ENCODE data around the gene CAB39. TPM values are rescaled to one million over a fixed set of nuclear protein-coding genes. Genes with fewer than 3 reads are reported as not detected.
A peak's percentile ranks its signal among the peaks of the same experiment; 100 is the strongest.

Gene CAB39
- total RNA-seq, 2 experiments from 2014 or later, result 175 to 178 TPM

GRCh38 chr2:230821991-230822520, 109.4 kb downstream of the CAB39 start:
- ChIA-PET POLR2A (interaction anchor here (0.6 kb wide), 1 partner anchor 901 kb away, joined by 3 read pairs; no protein-coding TSS in a partner anchor), CTCF (interaction anchor here (3.4 to 3.9 kb wide), 2 partner anchors 76 to 231 kb away, joined by 14 to 25 read pairs; no protein-coding TSS in a partner anchor)
- H3K27ac Mint-ChIP-seq, result no peak overlapping the region
- no peak for DNase-seq
- peaks cover 12% of the 10 kb centered on the region for H3K4me1 Mint-ChIP-seq (ENCODE audit: low read depth)
- no peaks in the 10 kb centered on the region for H3K9me3 Mint-ChIP-seq (ENCODE audit: insufficient read depth)
- H3K27me3 Mint-ChIP-seq (ENCODE audit: low read depth), result peaks cover 21% of the 10 kb centered on the region
- H3K36me3 Mint-ChIP-seq (ENCODE audit: low read depth), result peaks cover 32% of the 10 kb centered on the region
- no peak for ATAC-seq
- no peak overlapping the region for H3K4me3 Mint-ChIP-seq

- Mint-ChIP-seq H3K4me3 (peak overlapping the region; percentile 16), H3K27me3 (ENCODE audit: low read depth) (peaks cover 27% of the 10 kb centered on the region), H3K9me3 (ENCODE audit: insufficient read depth) (no peaks in the 10 kb centered on the region), H3K27ac (peak overlapping the region; percentile 16), H3K36me3 (ENCODE audit: low read depth) (peaks cover 23% of the 10 kb centered on the region), H3K4me1 (ENCODE audit: low read depth) (peaks cover 19% of the 10 kb centered on the region)
- ATAC-seq (no peak), DNase-seq (no peak)
- CTCF ChIA-PET, result interaction anchor here (1.0 to 3.9 kb wide), 19 partner anchors 9 to 302 kb away, joined by 3 to 50 read pairs (median 9); partner anchors contain the start of genes GPR55, HTR2B and SPATA3
- POLR2A ChIA-PET, result no interaction called here
Measured at GRCh38 chr2:230823264-230823964, 110.8 kb downstream of the CAB39 start.

- H3K4me3 Mint-ChIP-seq, result peak overlapping the region; percentile 42
- POLR2A ChIA-PET, result no interaction called here
Measured at GRCh38 chr2:230824406-230824978, 111.8 kb downstream of the CAB39 start.

GRCh38 chr2:230825354-230825753, 112.7 kb downstream of the CAB39 start:
- Mint-ChIP-seq H3K4me3 (no peak overlapping the region), H3K27ac (no peak overlapping the region), H3K36me3 (ENCODE audit: low read depth) (peaks cover 11% of the 10 kb centered on the region), H3K27me3 (ENCODE audit: low read depth) (peaks cover 30% of the 10 kb centered on the region), H3K4me1 (ENCODE audit: low read depth) (peaks cover 24% of the 10 kb centered on the region), H3K9me3 (ENCODE audit: insufficient read depth) (no peaks in the 10 kb centered on the region)
- ChIA-PET POLR2A (no interaction called here), CTCF (interaction anchor here (1.4 to 3.4 kb wide), 3 partner anchors 9 to 75 kb away, joined by 6 to 14 read pairs (median 9); no protein-coding TSS in a partner anchor)
- DNase-seq (no peak), ATAC-seq (no peak)

More at GRCh38 chr2:230824406-230824978, 111.8 kb downstream of the CAB39 start:
- peak; percentile 80 for ATAC-seq
- H3K9me3 Mint-ChIP-seq (ENCODE audit: insufficient read depth), result no peaks in the 10 kb centered on the region
- peaks cover 24% of the 10 kb centered on the region for H3K4me1 Mint-ChIP-seq (ENCODE audit: low read depth)
- H3K27ac Mint-ChIP-seq, result no peak overlapping the region
- CTCF ChIA-PET, result interaction anchor here (0.6 to 3.9 kb wide), 60 partner anchors 8 to 816 kb away, joined by 3 to 50 read pairs (median 4); partner anchors contain the start of genes GPR55, HTR2B, ITM2C and SPATA3
- peaks cover 17% of the 10 kb centered on the region for H3K36me3 Mint-ChIP-seq (ENCODE audit: low read depth)
- peaks cover 27% of the 10 kb centered on the region for H3K27me3 Mint-ChIP-seq (ENCODE audit: low read depth)
- peak; percentile 76 for DNase-seq

- ChIA-PET POLR2A (no interaction called here), CTCF (no interaction called here)
- Mint-ChIP-seq H3K36me3 (ENCODE audit: low read depth) (no peaks in the 10 kb centered on the region), H3K4me1 (ENCODE audit: low read depth) (peaks cover 24% of the 10 kb centered on the region), H3K27ac (no peak overlapping the region), H3K9me3 (ENCODE audit: insufficient read depth) (no peaks in the 10 kb centered on the region), H3K27me3 (ENCODE audit: low read depth) (peaks cover 50% of the 10 kb centered on the region), H3K4me3 (peak overlapping the region; percentile 1)
- peak; percentile 38 for ATAC-seq
- DNase-seq, result no peak
Measured at GRCh38 chr2:230827774-230828271, 115.2 kb downstream of the CAB39 start.

GRCh38 chr2:230828272-230828961, 115.8 kb downstream of the CAB39 start:
- POLR2A ChIA-PET, result no interaction called here
- Mint-ChIP-seq H3K27me3 (ENCODE audit: low read depth) (peaks cover 52% of the 10 kb centered on the region), H3K27ac (no peak overlapping the region), H3K9me3 (ENCODE audit: insufficient read depth) (no peaks in the 10 kb centered on the region), H3K4me3 (peak overlapping the region; percentile 16), H3K4me1 (ENCODE audit: low read depth) (peaks cover 24% of the 10 kb centered on the region), H3K36me3 (ENCODE audit: low read depth) (no peaks in the 10 kb centered on the region)
- CTCF ChIA-PET, result no interaction called here
- DNase-seq (peak; percentile 45), ATAC-seq (peak; percentile 81)

- Mint-ChIP-seq H3K27me3 (ENCODE audit: low read depth) (peaks cover 55% of the 10 kb centered on the region), H3K4me3 (peak overlapping the region; percentile 16), H3K9me3 (ENCODE audit: insufficient read depth) (no peaks in the 10 kb centered on the region), H3K36me3 (ENCODE audit: low read depth) (no peaks in the 10 kb centered on the region), H3K27ac (no peak overlapping the region), H3K4me1 (ENCODE audit: low read depth) (peaks cover 22% of the 10 kb centered on the region)
- no peak for ATAC-seq
- DNase-seq, result no peak
- POLR2A ChIA-PET, result no interaction called here
- CTCF ChIA-PET, result no interaction called here
Measured at GRCh38 chr2:230829293-230829692, 116.7 kb downstream of the CAB39 start.

GRCh38 chr2:230829959-230830358, 117.3 kb downstream of the CAB39 start:
- no peak for DNase-seq
- Mint-ChIP-seq H3K4me1 (ENCODE audit: low read depth) (peaks cover 18% of the 10 kb centered on the region), H3K36me3 (ENCODE audit: low read depth) (no peaks in the 10 kb centered on the region), H3K27ac (no peak overlapping the region), H3K27me3 (ENCODE audit: low read depth) (peaks cover 53% of the 10 kb centered on the region), H3K9me3 (ENCODE audit: insufficient read depth) (no peaks in the 10 kb centered on the region), H3K4me3 (no peak overlapping the region)
- no peak for ATAC-seq
- POLR2A ChIA-PET, result no interaction called here
- CTCF ChIA-PET, result interaction anchor here (1.2 to 2.4 kb wide), 2 partner anchors 21 to 154 kb away, joined by 3 to 6 read pairs; no protein-coding TSS in a partner anchor

- Mint-ChIP-seq H3K36me3 (ENCODE audit: low read depth) (no peaks in the 10 kb centered on the region), H3K4me1 (ENCODE audit: low read depth) (peaks cover 18% of the 10 kb centered on the region), H3K9me3 (ENCODE audit: insufficient read depth) (no peaks in the 10 kb centered on the region), H3K27me3 (ENCODE audit: low read depth) (peaks cover 52% of the 10 kb centered on the region), H3K27ac (no peak overlapping the region), H3K4me3 (no peak overlapping the region)
- DNase-seq, result no peak
- CTCF ChIA-PET, result interaction anchor here (1.2 to 2.9 kb wide), 3 partner anchors 18 to 154 kb away, joined by 3 to 14 read pairs (median 6); no protein-coding TSS in a partner anchor
- no peak for ATAC-seq
- POLR2A ChIA-PET, result interaction anchor here (0.9 kb wide), 1 partner anchor 47 kb away, joined by 3 read pairs; no protein-coding TSS in a partner anchor
Measured at GRCh38 chr2:230830428-230830827, 117.8 kb downstream of the CAB39 start.

- DNase-seq, result no peak
- Mint-ChIP-seq H3K27ac (no peak overlapping the region), H3K27me3 (ENCODE audit: low read depth) (peaks cover 18% of the 10 kb centered on the region), H3K36me3 (ENCODE audit: low read depth) (no peaks in the 10 kb centered on the region), H3K9me3 (ENCODE audit: insufficient read depth) (peaks cover 6% of the 10 kb centered on the region), H3K4me1 (ENCODE audit: low read depth) (peaks cover 3% of the 10 kb centered on the region), H3K4me3 (no peak overlapping the region)
- ATAC-seq, result no peak
- ChIA-PET CTCF (interaction anchor here (1.1 to 2.6 kb wide), 4 partner anchors 10 to 147 kb away, joined by 3 to 23 read pairs (median 10); no protein-coding TSS in a partner anchor), POLR2A (no interaction called here)
Measured at GRCh38 chr2:230840301-230840700, 127.7 kb downstream of the CAB39 start.

GRCh38 chr2:230842473-230842872, 129.8 kb downstream of the CAB39 start:
- ChIA-PET POLR2A (no interaction called here), CTCF (interaction anchor here (0.6 kb wide), 1 partner anchor 18 kb away, joined by 3 read pairs; no protein-coding TSS in a partner anchor)
- Mint-ChIP-seq H3K4me3 (no peak overlapping the region), H3K4me1 (ENCODE audit: low read depth) (peaks cover 3% of the 10 kb centered on the region), H3K9me3 (ENCODE audit: insufficient read depth) (peaks cover 6% of the 10 kb centered on the region), H3K27me3 (ENCODE audit: low read depth) (peaks cover 22% of the 10 kb centered on the region), H3K27ac (no peak overlapping the region), H3K36me3 (ENCODE audit: low read depth) (no peaks in the 10 kb centered on the region)
- ATAC-seq, result no peak
- DNase-seq, result no peak
